Epithelial cell of esophagus (primary cell): Measurements from ENCODE around the gene ADTRP.
A peak's percentile ranks its signal among the peaks of the same experiment; 100 is the strongest.

ENCODE experiments used
- DNase-seq: peaks from one replicate; pipeline ENCODE4 v3.0.0; 2010; ENCODE audit warnings: low read depth
- H3K4me3 ChIP-seq: 2 replicates; pipeline ENCODE4 v1.5.1; 2011; ENCODE audit warnings: mild to moderate bottlenecking, low read length, control low read depth
- CTCF ChIP-seq: IDR thresholded peaks from 2 replicates; pipeline ENCODE4 v1.5.1; 2011; ENCODE audit warnings: low read depth, mild to moderate bottlenecking, low read length, control low read depth, inconsistent platforms; ENCODE audit not compliant: insufficient read depth; ENCODE audit errors: missing control alignments

The ADTRP gene

GRCh38 chr6:11819486-11819885 lies 40.9 kb upstream of the ADTRP start:
- no peak overlapping the region for H3K4me3 ChIP-seq
- no peak for DNase-seq
- no peak for TF ChIP-seq CTCF

GRCh38 chr6:11815231-11815630 lies 36.6 kb upstream of the ADTRP start:
- DNase-seq: peak; percentile 38
- no peak for TF ChIP-seq CTCF
- no peak overlapping the region for H3K4me3 ChIP-seq

- H3K4me3 ChIP-seq: no peak overlapping the region
- no peak for TF ChIP-seq CTCF
- DNase-seq: peak; percentile 69
Measured at GRCh38 chr6:11814819-11815218, 36.2 kb upstream of the ADTRP start.

- no peak for DNase-seq
- H3K4me3 ChIP-seq: no peak overlapping the region
- no peak for TF ChIP-seq CTCF
Measured at GRCh38 chr6:11814106-11814505, 35.5 kb upstream of the ADTRP start.

- no peak for TF ChIP-seq CTCF
- H3K4me3 ChIP-seq: no peak overlapping the region
Measured at GRCh38 chr6:11813606-11814005, 35.0 kb upstream of the ADTRP start.

GRCh38 chr6:11812951-11813350 lies 34.3 kb upstream of the ADTRP start:
- DNase-seq: no peak
- TF ChIP-seq CTCF: no peak

More at GRCh38 chr6:11813606-11814005, 35.0 kb upstream of the ADTRP start:
- DNase-seq: no peak

GRCh38 chr6:11812439-11812838 lies 33.8 kb upstream of the ADTRP start:
- no peak for TF ChIP-seq CTCF
- DNase-seq: no peak
- H3K4me3 ChIP-seq: no peak overlapping the region

More at GRCh38 chr6:11812951-11813350, 34.3 kb upstream of the ADTRP start:
- H3K4me3 ChIP-seq: no peak overlapping the region
